Measurements from ENCODE around the gene C9. TPM values are rescaled to one million over a fixed set of nuclear protein-coding genes. Genes with fewer than 3 reads are reported as not detected.

The C9 gene
- total RNA-seq, 4 donors from 2014 or later, result 0.38 to 1.3 TPM; not detected in 2

- TF ChIP-seq, protein P1, sequence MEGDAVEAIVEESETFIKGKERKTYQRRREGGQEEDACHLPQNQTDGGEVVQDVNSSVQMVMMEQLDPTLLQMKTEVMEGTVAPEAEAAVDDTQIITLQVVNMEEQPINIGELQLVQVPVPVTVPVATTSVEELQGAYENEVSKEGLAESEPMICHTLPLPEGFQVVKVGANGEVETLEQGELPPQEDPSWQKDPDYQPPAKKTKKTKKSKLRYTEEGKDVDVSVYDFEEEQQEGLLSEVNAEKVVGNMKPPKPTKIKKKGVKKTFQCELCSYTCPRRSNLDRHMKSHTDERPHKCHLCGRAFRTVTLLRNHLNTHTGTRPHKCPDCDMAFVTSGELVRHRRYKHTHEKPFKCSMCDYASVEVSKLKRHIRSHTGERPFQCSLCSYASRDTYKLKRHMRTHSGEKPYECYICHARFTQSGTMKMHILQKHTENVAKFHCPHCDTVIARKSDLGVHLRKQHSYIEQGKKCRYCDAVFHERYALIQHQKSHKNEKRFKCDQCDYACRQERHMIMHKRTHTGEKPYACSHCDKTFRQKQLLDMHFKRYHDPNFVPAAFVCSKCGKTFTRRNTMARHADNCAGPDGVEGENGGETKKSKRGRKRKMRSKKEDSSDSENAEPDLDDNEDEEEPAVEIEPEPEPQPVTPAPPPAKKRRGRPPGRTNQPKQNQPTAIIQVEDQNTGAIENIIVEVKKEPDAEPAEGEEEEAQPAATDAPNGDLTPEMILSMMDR (IDR thresholded peaks at IDR 0.05; ENCODE audit: low read depth), result no peak
These were observed 36.7 kb upstream of the C9 start for GRCh38 chr5:39400713-39401578.

GRCh38 chr5:39399135-39400036 lies 35.1 kb upstream of the C9 start:
- TF ChIP-seq, protein P1 (IDR thresholded peaks at IDR 0.05; ENCODE audit: low read depth), result no peak

GRCh38 chr5:39396843-39397242 lies 32.5 kb upstream of the C9 start:
- TF ChIP-seq, protein P1 (IDR thresholded peaks at IDR 0.05; ENCODE audit: low read depth), result no peak

GRCh38 chr5:39395521-39395920 lies 31.2 kb upstream of the C9 start:
- TF ChIP-seq, protein P1 (IDR thresholded peaks at IDR 0.05; ENCODE audit: low read depth), result no peak

- TF ChIP-seq, protein P1 (IDR thresholded peaks at IDR 0.05; ENCODE audit: low read depth), result no peak
These were observed 30.7 kb upstream of the C9 start for GRCh38 chr5:39394946-39395345.

DNA sequence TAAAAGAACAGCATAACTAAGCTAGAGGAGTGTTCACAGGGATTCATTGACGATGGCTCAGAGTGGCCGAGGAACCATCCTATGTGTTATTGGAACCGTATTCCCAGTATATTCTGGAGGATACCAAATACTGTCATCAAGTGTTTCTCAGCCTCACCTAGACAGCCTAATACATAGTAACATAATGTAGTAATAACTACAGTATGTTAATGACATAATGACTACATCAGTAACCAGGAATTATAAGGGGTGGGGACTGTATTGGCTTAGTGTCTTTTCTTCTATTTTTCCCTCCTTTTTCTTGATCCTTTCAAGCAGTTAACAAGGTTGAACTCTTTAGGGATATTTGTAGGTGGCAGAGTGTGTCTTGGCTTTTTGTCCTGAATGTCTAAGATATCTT lies 26.6 kb upstream of the C9 start:
- TF ChIP-seq, protein P1 (IDR thresholded peaks at IDR 0.05; ENCODE audit: low read depth), result no peak

GRCh38 chr5:39387293-39387692 lies 23.0 kb upstream of the C9 start:
- TF ChIP-seq, protein P1 (IDR thresholded peaks at IDR 0.05; ENCODE audit: low read depth), result no peak
